T1000 (cell line): ENCODE data around the gene CCDC192.
A peak's percentile ranks its signal among the peaks of the same experiment; 100 is the strongest.
"Not testable (repeated sequence)": the region's sequence is repeated elsewhere in the genome, so short reads cannot be mapped to it uniquely, and the experiment has no call there.

Source experiments
- DNase-seq: peaks from one replicate; lab custom pipeline; 2025; ENCODE audit warnings: mixed read lengths; lab: John Stamatoyannopoulos, UW

The CCDC192 gene

DNA sequence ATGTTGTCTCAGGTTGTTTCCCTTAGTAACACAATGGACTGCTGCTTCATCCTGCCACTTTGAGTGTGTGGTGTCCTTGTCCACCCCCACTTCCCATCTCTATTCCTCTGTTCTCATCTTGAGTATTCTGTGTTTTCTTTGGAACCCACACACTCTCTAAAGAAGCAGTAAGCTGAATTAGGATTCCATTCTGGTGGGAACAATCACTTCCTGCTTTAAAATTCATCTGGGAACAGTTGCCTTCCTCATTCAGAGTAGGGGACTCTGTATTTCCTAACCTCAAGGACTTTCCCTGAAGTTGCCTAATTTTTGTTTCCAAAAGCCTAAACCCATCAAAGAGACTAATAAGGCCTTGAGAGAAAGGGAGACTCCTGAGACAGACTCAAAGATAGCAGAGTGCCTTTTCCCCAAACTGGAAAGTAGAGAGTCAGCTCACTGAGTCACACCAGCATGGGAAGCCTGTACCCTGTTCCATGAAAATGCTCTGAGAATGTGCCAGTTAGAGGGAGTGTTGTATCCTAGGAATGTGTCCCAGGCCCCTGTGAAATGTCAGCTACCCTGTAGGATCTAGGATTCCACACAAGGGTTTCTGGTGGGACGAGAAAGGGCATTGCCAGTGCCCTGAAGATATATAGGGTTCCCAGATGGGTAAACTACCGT lies 63.6 kb downstream of the CCDC192 start:
- DNase-seq: no peak

DNA sequence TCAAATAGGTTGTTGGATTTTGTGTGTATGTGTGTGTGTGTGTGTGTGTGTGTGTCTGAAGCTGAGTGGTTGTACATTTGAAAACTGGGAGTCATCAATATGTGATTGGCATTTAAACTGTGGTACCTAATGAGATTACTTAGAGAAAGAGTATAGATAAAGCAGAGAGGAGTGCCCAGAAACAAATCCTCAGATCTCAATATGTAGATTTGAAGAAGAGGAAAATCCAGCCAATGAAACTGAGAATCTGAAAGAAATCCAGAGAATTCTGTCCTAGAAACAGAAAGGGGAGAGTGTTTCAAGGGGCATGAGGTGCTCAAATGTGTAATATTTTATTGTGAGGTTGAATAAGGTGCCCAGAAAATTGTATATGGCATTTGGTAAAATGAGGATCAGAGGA lies 66.2 kb downstream of the CCDC192 start:
- no peak for DNase-seq

DNA sequence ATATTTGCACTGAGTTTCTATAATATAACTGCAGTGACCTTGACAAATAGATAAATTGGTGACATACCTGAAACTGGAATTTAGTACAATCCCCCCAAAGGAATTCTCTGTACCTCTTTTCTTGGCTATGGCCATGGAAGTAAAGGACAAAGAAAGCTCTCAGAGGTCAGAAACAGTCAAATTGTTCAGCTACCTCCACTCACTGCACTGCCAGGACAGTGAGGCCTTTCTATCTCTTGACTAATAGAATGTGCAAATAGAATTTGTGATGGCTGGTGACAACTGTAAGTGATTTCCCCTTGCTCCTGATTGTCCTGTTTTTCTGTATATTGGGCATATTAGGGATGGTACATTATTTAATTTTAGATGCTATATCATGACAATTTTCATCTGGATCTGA lies 67.1 kb downstream of the CCDC192 start:
- no peak for DNase-seq

DNA sequence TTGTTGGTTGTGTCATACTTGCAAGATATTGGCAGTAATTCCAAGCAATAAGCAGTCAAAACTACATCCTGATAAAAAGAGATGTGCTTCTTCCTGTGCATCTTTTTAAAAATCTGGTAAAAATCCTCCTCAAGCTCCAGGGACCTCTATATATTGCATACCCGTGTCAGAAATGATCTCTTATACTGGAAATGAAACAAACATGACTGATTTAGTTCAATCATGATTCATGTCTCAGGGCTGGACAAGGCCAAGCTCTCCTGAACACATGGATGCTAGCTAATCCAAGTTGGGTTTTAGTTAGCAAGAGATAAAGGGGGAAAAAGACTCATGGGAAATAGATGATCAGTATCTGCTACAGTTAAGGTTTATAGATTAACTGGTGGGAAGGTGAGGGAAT lies 69.3 kb downstream of the CCDC192 start:
- DNase-seq: no peak

DNA sequence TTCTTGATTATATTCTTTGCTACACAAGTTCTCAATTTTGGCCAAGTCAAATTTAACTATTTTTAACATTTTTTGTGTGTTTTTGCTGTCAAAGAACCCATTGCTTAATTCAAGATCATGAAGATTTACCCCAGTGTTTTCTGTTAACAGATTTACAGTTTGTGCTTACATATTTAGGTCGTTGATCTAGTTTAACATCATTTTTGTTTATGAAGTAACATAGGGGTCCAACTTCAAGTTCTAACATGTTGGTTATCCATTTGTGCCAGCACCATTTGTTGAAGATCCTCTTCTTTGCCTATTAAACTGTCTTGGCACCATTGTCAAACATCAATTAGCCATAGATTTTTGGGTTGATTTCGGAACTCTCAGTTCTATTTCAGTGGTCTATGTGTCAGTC lies 71.0 kb downstream of the CCDC192 start:
- DNase-seq: no peak

DNA sequence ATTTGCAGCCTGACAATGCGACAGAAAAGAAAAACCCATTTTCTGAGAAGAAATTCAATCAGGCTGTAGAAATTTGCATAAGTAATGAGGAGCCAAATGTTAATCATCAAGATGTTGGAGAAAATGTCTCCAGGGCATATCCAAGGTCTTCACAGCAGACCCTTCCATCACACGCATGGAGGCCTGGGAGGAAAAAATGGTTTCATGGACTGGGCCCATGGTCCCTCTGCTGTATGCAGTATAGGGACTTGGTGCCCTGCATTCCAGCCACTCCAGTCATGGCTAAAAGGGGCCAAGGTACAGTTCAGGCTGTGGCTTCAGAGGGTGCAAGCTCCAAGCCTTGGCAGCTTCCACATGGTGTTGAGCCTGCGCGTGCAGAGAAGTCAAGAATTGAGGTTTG lies 73.3 kb downstream of the CCDC192 start:
- DNase-seq: no peak

DNA sequence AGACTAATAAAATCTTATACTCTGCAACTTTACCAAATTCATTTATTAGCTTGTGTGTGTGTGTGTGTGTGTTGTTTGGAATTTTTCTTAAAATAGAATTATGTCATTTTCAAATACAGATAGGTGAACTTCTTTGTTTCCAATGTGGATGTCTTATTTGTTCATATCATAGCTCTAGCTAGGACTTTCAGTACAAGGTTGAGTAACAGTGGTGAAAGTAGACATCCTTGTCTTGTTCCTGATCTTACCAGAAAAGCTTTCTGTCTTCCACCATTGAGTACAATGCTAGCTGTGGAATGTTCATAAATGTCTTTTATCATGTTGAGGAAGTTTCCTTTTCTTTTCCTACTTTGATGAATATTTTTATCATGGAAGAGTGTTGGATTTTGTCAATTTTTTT lies 74.8 kb downstream of the CCDC192 start:
- no peak for DNase-seq

DNA sequence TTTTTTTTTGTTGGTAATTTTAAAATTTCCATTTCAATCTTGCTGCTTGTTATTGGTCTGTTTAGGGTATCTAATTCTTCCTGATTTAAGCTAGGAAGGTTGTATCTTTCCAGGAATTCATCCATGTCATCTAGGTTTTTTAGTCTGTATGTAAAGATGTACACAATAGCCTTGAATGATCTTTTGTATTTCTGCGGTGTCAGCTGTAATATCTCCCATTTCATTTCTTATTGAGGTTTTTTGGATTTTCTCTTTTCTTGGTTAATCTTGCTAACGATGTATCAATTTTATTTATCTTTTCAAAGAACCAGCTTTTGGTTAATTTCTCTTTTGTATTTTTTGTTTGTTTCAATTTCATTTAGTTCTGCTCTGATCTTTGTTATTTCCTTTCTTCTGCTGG lies 79.3 kb downstream of the CCDC192 start:
- not testable (repeated sequence) for DNase-seq

DNA sequence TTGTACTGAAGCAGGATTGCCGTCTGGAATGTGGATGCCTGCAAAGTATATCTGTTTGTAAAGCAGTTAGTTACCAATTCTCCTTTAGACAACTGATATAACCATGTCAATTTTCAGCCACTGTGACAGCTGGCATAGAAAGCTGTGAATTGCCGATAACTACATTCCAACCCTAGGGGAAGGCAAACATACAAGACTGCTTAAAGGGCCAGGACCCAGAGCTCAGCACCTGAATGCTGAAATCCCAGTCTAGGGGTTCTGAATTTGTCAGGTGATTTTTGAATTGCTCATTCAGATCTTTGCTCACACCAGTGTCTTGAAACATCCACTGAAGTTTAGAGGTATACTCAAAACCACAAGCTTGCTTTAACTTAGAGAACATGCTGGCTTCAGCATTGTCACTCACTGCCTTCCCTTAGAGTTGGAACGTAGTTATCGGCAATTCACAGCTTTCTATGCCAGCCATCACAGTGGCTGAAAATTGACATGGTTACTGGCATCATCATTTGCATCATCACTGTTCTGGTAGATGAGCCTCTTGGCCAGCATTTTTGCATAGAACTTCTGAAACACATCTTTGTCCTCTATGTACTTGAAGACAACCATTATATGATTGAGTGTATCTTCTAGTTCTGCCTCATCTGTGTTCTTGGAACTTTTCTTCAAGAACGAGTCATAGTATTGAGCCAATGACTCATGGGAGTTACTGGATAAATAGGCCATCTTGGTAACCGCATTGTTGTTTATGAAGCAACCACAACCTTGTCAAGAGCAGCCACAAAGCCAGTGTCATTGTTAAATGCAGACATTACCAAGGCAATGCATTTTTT lies 82.1 kb downstream of the CCDC192 start:
- DNase-seq: peak; percentile 14

DNA sequence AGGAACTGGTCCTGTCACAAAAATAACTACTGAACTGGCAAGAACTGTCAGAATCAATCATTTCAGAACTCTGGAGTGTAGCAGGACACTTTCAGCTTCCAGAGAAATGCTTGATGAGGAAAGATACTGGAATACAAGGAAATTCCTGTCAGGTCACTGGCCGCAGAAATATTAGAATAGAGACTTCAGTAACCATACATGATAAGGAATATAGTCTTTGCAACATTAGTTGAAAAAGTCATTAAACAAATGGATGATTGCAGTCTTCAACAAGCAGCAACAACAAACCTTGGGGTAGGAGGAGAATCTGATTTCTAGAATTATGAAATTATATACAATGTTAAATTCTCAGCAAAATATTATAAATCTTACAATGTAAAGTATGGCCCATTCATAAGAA lies 88.2 kb downstream of the CCDC192 start:
- DNase-seq: no peak

DNA sequence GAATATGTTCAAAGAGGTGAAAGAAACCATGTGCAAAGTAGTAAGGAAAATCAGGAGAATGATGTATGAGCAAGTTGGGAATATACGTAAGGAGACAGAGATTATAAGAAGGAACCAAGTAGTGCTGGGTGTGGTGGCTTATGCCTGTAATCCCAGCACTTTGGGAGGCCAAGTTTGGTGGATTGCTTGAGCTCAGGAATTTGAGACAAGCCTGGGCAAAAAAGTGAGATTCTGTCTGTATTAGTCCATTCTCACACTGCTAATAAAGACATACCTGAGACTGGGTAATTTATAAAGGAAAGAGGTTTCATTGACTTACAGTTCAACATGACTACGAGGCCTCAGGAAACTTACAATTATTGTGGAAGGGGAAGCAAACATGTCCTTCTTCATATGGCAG lies 88.7 kb downstream of the CCDC192 start:
- not testable (repeated sequence) for DNase-seq

DNA sequence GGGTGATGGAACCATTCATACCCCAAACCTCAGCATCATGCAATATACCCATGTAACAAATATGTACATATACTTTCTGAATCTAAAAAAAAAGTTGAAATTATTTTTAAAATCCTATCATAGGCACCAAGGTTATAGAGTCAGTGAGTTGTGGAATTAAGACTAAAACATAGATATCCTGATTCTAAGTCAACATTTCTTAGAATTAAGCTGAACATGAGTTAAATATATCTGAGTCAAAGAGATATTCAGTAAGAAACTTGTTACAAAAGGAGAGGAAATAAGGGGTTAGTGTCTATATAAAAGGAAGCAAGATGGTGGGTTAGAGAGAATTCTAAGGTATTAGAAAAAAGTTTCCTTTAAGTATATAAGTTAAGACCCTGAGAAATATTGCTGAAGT lies 89.9 kb downstream of the CCDC192 start:
- no peak for DNase-seq

DNA sequence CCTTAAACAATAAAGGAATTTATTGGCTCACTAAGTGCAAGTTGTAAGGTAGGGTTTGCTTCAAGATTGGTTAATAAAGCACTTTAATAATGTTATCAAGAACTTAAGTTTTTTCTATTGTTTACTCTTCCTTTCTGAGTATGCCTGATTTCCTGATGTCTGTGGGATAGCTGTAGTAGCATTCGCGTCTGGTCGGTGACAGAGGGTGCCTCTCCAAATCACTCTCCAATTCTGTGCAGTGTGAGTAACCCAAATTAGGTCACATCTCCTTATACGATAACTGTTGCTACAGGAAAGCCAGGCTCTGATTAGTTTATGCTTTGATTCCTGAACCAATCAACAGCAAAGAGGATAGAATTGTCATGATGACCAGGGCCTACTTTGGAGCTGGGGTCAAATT lies 90.7 kb downstream of the CCDC192 start:
- DNase-seq: no peak

DNA sequence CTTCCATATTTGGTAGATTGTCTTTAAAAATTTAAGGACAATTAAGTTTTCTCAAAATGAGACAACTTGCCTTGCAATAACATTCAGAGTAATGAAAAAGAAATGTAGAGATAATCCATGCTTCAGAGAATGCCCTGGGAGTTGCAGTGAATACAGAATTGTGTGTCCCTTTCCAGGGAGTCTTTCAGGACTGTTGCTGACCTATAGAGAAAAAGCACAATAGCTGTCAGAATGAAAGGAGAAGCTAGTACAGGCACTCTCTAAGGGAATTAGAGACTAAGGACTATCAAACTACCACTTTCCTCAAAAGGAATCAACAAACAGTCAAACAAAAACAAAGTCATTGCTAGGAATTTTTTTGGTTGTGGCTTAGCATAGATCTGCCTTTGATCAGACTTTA lies 93.0 kb downstream of the CCDC192 start:
- DNase-seq: no peak

DNA sequence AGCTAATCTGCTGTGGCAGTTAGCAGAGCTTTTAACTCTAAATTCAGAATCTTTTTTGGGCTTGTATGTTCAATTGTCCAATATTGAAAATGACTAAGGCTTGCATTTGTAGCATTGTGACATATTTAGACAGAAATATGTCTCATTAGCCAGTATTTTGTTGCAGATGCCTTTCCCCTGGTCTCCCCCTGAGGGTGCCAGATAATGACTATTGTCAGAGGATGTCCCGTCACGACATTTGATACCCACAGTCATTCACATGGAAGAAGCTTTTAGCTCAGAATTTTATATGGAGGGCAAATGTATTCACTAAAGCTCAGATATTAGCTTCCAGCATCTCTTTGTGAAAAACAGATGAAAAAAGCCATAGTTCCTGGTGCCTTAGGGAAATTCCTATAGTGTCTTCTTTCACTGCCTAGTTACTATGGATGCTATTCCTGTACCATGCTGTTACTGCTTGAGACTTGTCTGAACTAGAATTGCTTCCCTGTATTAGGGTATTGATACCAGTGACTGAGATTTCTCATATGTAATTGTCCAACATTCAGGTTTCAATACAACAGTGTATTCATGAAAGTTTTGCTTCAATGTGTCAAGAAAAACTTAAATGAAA lies 96.2 kb downstream of the CCDC192 start:
- no peak for DNase-seq

DNA sequence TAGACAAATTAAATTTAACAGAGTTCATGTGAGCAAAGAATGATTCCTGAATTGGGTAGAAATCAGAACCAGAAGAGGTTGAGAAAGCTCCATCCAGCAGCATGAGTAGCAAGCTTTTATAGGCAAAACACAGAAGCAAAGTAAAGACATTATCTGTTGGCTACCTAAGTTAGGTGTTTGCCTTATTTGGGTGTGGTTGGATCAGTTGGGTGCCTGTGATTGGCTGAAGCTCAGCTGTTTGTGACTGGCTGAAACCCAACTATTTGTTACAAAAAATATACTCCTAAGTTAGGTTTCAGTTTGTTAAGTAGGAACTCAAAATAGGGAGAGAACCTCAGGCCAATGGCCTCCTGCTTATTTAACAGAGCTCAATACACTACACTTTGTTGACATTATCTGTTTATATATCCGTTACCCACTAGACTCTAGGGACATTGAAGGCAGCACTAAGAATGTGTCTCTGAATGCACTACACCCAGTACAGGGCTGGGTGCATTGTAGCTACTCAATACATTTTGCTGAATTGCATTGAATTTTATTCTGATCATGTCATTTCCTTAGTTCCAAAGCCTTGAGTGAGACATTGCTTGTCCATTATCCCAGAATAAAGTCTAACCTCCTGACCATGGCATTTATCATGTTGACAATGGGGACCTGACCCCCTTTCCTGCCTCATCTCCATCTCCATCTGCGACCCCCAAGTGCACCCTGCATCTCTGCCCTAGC lies 98.7 kb downstream of the CCDC192 start:
- DNase-seq: no peak

DNA sequence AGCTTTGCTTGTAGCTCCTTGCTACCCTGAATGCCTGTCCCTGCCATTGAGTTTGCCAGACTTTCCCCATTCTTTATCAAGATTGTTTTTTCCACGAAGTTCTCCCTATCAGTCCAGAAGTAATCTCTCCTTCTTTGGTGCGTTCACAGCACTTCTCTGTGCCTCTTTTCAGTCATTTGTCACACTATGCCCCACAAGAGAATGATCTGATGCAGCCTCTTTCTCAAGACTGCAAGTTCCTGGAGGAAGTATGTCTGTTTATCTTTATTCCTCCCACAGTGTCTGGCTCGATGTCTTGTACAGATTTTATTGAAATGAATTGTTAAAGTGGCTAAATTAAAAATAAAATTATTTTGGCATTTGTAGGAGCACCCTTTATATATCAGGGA lies 99.3 kb downstream of the CCDC192 start:
- DNase-seq: no peak

DNA sequence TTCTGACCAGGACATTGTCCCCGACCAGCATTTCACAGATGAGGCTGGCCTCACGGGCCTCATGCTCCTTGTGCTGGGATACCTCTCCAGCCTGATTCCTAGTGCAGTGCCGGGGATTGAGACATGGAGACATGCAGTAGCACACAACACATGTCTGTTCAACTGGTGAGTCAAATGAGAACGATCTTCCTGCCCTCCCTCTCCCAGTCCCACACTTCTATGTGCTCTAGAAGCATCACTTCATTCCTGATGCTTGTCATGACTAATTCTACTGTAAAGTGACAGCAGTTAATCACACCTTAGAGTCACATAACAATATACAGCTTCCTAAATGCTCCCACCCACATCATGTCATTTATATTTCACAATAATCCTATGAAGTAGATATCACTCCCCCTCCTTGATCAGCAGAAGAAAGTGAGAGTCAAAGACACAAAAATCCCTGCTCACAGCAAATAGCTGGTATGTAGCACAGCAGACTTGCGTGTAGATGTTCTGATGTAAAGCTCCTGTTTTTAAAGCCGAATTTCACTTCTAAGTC lies 101.8 kb downstream of the CCDC192 start:
- DNase-seq: no peak

DNA sequence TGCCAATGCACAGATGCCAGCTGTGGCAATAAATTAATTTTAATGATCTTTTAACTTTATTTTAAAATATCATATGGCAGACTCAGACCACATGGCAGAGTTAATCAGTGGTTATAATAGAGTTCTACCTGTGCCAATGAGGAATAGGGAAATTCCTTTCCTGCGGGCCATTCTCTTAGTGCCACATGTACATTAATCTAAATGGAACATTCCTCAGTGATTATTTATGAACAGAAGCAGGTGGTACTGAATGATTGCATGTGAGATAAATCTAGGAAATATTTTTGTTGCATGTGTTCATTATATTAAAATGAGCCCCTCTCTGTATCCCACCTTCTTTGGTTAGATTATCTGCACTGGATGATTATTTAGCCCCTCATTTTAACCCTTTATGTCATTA lies 102.3 kb downstream of the CCDC192 start:
- no peak for DNase-seq

DNA sequence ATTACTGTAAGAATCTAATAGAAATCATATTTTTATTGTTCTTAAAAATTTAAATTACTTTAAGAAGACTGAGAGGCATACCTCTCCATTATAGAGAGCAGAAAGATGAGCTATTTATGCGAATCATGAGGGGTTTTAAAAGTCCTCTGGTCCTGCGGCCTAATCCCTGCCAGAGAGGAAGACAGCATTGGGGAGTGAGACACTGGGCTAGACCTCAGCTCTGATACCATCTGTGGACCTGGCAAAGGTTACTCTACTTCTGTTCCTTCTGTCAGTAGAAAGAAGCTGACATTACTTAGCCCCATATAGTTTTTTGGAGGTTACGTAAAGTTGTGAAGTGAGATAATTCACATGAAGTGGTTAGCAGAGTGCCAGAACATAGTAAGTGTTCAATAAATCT lies 103.6 kb downstream of the CCDC192 start:
- no peak for DNase-seq

DNA sequence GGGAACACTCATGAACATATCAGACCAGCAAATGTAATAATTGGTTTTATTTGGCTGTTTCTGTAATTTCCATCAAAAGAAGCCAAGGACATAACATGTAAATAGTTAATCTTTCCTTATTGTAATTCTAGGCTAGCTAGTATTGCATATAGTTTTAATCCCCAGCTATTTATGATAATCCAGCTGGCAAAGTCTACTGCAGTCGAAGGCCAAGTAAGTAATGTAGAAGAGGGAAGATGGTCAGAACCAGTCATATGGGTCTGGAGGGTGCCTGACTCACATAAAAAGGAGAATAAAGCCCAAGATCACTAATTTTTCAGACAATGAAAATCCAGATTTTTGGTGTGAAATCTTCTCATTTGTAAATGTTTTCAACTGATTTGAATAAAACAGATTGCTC lies 106.3 kb downstream of the CCDC192 start:
- no peak for DNase-seq

DNA sequence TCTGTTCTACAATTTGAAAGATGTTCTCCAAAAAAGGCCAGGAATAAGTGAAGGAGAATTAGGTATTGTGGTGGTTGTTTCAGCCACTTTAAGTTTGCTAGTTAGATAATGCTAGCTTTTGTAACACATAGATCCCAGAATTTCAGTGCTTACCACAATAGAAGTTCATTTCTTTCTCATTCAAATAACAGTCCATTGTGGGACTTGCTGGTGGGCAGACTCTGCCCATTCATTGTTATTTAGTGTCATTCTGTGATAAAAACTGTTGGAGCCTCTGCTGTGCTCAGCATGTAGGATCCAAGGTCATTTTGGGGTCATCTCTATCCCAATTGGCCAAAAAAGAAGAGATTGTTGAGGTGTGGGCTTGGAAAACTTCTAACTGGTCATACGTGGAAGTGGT lies 106.8 kb downstream of the CCDC192 start:
- DNase-seq: no peak
